Measurements from ENCODE around the gene TMCC3.
"Not testable (repeated sequence)": the region's sequence is repeated elsewhere in the genome, so short reads cannot be mapped to it uniquely, and the experiment has no call there.

The TMCC3 gene

GRCh38 chr12:94566345-94566744 lies 84.0 kb downstream of the TMCC3 start:
- no peak for DNase-seq (ENCODE audit: low read depth)

DNA sequence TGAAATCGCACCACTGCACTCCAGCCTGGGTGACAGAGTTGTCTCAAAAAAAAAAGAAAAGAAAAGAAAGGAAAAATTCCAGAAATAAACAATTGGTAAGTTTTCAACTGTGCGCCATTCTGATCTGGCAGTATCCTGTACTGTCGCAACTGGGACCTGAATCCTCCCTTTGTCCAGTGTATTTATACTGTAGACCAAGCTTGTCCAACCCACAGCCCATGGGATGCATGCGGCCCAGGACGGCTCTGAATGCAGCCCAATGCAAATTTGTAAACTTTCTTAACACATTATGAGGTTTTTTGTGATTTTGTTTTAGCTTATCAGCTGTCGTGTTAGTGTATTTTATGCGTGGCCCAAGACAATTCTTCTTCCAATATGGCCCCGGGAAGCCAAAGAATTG lies 84.7 kb downstream of the TMCC3 start:
- DNase-seq (ENCODE audit: low read depth) = no peak

DNA sequence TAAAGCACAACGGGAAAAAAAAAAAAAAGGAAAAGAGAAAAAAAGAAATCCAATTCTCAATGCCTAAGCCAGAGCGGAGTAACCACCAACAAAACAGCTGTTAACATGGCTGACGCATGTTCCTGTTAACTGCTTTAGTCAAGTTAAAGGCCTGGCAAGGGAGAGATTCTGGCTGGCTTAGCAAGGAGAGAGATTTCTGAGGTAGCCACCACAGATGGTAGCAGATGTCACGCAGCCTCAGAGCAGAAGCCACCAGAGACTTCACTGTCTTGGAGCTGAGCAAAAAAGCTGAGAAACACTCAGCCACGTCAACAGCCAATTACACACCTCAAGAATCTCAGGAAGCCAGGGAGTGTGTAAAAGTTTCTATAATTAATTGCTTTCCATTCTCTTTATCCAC lies 87.1 kb downstream of the TMCC3 start:
- no peak for DNase-seq (ENCODE audit: low read depth)

DNA sequence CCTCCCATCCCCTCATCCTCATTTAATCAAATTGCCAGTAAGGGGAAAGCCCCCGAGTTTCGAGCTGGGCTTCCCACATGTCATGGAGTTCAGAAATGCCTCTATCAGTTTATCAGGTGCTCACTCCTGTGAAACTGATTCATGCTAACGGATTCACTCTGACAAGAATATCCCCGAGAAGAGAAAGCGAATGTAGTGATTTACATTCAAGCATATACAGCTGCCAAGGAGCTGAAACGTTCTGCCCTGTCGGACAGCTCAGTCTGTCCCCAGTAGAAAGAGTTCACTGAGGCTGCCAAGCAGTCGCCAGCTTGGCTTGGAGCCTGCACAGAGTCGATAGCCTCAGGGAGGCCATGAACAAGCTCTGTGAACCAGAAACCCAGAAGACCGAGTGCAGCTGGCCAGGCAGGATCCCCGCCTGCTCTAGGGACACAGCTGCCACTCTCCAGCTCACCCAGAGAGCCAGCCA lies 88.4 kb downstream of the TMCC3 start:
- DNase-seq (ENCODE audit: low read depth) = no peak

DNA sequence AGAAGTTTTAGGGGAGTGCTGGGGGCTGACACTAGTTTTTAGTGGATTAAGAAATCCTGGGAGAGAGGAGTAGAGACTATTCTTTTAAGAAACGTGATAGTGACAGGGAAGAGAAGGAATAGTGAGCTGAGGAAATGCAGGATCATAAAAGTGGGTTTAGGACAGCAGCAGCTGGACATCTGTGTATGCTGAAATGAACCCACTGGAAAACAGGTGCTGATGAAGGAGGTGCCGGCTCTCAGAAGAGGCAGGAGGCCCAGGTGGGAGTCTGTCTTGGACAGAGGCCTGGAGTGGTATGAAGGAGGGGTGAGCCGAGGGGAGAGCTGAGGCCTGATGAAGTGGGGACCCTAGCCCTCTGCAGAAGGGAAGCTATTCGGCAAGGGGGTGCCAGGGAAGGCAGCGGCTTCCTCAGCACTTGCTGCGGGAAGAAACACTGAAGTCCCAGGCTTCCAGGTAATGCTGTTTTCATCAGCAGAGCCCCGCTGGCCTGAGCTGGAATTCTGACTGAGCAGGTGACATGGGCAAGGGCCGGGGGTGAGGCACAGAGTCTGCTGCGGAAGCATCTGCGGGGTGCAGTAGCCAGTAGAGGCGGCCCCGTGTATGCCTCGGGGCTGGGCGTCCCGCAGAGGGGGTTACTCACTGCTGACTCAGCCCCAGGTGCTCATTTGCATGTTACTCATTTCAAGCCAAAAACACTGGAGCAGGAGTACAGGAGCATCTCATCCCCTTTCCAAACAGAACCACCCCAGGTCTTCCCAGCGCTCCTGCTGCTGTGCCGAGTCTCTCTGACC lies 89.7 kb downstream of the TMCC3 start:
- DNase-seq (ENCODE audit: low read depth) = no peak

- DNase-seq (ENCODE audit: low read depth) = no peak
Observed at GRCh38 chr12:94558612-94559011, 91.7 kb downstream of the TMCC3 start.

- DNase-seq (ENCODE audit: low read depth) = no peak
Observed at GRCh38 chr12:94557746-94558295, 92.5 kb downstream of the TMCC3 start.

DNA sequence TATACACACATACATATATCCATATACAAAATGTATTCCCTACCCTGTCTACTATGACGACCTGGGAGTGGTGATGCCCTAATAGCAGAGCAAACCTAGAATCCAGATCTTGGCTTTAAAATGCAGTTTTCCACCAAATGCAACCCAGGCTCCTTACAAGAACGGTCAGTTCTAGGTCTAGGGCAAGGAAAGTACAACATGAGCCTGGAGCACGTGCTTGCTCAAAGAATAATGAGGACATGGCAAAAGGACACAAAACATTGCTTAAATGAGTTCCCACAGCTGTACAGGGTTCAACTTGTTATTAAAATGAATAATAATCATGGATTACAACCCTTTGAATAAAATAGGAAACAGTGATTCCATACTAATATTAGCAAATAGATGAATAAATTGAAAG lies 94.7 kb downstream of the TMCC3 start:
- no peak for DNase-seq (ENCODE audit: low read depth)

DNA sequence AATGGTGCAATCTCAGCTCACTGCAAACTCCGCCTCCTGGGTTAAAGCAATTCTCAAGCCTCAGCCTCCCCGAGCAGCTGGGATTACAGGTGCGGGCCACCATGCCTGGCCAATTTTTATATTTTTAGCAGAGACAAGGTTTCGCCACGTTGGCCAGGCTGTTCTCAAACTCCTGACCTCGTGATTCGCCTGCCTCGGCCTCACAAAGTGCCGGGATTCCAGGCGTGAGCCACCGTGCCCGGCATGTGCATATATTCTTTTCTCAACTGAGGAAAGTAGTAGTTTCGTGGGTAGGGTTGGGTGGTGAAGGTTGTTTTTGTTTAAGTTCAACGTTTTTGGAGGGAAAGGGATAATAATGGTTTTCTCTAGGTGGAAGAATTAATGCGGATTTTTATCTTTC lies 96.5 kb downstream of the TMCC3 start:
- no peak for DNase-seq (ENCODE audit: low read depth)

DNA sequence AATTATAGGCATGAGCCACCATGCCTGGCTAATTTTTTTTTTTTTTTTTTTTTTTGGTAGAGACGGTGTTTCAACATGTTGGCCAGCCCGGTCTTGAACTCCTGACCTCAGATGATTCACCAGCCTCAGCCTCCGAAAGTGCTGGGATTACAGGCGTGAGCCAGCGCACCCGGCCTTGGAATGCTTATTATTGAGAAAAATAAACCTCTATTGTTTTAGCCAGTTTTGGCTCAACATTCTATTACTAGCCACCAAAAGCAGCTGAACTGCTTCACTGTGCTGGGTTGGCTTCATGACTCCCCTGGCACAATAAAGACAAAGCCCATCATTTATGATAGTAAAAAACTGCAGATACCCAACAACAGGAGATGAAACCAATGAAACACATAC lies 97.2 kb downstream of the TMCC3 start:
- DNase-seq (ENCODE audit: low read depth) = no peak

GRCh38 chr12:94551810-94552209 lies 98.5 kb downstream of the TMCC3 start:
- DNase-seq (ENCODE audit: low read depth) = no peak

- DNase-seq (ENCODE audit: low read depth) = no peak
Observed at GRCh38 chr12:94550964-94551363, 99.4 kb downstream of the TMCC3 start.

DNA sequence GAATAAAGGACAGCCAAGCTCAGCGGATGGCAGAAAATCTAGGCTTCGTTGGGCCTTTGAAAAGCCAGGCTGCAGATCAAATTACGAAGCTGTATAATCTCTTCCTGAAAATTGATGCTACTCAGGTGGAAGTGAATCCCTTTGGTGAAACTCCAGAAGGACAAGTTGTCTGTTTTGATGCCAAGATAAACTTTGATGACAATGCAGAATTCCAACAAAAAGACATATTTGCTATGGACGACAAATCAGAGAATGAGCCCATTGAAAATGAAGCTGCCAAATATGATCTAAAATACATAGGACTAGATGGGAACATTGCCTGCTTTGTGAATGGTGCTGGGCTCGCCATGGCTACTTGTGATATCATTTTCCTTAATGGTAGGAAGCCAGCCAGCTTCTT lies 101.5 kb downstream of the TMCC3 start:
- DNase-seq (ENCODE audit: low read depth) = not testable (repeated sequence)

DNA sequence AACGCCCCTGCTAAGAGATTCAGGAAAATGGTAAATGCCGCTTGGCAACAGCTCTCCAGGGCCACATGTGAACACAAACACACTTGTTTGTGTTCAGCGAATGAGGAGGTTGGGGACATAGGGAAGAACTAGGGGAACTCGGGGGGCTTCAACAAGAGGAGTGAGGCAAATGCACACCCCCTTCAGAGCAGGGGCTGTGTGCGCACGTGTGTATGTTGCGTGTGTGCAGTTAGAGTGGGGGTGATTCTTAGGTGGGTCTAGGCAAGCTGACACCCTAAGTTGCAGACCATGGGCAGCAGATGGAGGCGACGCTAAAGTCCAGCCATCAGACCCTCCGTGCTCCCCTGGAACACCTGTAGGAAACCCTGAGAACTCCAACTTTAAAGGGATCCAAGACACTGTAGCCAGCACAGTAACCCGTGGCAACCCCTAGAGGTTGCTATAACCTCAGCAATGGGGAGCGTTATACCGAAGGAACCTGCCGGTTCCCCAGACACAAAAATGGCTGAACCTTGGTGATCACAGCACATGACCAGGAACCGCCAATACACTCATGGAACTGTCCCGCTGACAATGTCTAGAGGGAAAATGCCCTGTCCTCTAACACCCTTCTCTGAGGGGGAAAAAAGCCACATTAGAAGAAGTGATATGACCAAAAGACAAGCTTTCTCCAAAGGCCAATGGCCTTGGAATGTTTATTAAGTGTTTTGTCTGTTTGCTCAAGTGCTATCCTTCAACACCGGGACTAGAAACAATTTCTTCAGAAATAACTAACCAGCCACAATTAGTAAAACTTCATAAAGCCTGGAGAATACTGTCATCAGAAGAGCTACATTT lies 104.2 kb downstream of the TMCC3 start:
- no peak for DNase-seq (ENCODE audit: low read depth)

- no peak for DNase-seq (ENCODE audit: low read depth)
Observed at GRCh38 chr12:94544355-94544754, 106.0 kb downstream of the TMCC3 start.

GRCh38 chr12:94538318-94538717 lies 112.0 kb downstream of the TMCC3 start:
- DNase-seq (ENCODE audit: low read depth) = no peak

DNA sequence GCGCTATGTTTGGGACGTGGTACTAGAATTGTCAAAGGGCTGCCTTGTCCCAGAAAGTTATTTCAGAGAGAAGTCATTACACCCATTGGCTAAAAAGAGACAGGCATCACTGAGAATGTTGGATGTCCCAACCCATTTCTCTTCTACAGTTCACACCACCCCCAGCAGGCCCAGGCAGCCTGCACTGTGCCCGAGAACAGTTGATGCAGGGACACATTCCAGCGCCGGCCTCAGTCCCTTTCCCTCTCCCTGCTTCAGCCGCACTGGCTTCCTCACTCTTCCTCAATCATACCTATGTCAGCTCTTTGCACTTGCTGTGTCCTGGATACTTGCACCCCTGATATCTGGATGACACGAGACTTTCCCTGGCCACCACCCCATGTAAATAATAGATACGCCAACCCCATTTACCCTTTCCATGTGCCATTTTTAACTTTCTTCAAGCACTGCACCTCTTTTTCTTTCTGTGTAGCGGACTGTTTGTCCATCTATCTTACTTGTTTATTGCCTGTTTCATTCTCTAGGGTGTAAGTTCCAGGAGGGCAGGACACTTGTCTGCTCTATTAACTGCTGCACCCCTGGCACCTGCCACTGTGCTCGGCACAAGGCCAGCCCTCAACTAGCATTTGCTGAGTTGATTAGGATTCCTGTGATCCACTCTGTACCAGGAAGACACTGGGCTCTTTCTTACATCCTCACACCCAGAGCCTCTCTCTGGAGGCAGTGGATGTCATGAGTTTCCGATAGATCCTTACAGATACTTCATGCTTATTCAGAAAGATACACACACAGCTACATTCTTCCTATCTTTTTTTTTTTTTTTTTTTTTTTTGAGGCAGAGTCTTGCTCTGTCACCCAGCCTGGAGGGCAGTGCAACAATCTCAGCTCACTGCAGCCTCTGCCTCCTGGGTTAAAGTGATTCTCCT lies 114.1 kb downstream of the TMCC3 start:
- DNase-seq (ENCODE audit: low read depth) = no peak

DNA sequence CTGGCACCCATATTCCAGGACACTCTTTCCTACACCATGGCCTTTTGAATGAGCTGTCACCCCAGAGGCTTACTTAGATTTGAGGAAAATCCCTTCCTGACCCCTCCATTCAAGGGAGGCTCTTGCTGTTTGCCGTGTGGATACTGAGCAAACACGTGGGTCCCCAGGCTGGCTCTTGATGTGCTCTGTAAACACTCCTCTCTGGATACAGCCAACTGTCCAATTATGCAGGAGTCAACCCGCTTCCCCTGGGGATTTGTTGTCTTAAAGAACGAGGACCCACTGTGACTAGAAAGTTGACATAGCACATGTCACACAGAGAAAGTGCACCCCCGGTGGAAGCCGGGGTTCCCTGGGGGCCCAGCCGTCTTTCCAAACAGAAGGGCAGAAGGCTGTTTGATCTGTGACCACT lies 114.8 kb downstream of the TMCC3 start:
- no peak for DNase-seq (ENCODE audit: low read depth)

GRCh38 chr12:94534774-94535509 lies 115.4 kb downstream of the TMCC3 start:
- DNase-seq (ENCODE audit: low read depth) = no peak

DNA sequence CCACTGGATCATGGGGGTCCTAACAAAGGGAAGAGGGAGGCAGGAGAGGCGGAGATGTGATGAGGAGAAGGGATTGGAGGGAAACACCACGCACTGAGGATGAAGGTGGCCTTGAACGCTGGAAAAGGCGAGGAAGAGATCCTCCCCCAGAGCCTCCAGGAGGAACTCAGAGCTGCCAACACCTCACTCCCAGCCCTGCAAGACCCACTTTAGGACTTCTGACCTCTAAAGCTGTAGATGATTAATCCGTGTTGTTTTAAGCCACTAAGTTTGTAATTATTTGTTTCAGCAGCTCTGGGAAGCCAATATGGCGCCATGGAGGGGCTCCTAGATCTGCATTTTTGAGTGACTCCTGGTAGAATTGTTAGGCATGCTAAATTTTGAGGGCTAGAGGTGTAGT lies 116.1 kb downstream of the TMCC3 start:
- DNase-seq (ENCODE audit: low read depth) = no peak

Measured in stimulated activated CD8-positive, alpha-beta memory T cell treated with anti-CD3 and anti-CD28 coated beads, Interleukin-15, amount 100 ng/mL, for 1 hour (primary cell).